ENCODE measurements around the gene PPM1H.

GRCh38 chr12:62933220-62933601, 1.7 kb downstream of the PPM1H start:
- TF ChIP-seq, protein P1, sequence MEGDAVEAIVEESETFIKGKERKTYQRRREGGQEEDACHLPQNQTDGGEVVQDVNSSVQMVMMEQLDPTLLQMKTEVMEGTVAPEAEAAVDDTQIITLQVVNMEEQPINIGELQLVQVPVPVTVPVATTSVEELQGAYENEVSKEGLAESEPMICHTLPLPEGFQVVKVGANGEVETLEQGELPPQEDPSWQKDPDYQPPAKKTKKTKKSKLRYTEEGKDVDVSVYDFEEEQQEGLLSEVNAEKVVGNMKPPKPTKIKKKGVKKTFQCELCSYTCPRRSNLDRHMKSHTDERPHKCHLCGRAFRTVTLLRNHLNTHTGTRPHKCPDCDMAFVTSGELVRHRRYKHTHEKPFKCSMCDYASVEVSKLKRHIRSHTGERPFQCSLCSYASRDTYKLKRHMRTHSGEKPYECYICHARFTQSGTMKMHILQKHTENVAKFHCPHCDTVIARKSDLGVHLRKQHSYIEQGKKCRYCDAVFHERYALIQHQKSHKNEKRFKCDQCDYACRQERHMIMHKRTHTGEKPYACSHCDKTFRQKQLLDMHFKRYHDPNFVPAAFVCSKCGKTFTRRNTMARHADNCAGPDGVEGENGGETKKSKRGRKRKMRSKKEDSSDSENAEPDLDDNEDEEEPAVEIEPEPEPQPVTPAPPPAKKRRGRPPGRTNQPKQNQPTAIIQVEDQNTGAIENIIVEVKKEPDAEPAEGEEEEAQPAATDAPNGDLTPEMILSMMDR (IDR thresholded peaks at IDR 0.05), result no peak
- no peak for TF ChIP-seq POLR2AphosphoS5 (IDR thresholded peaks at IDR 0.05; ENCODE audit: insufficient read depth in 1 of 2, low read depth in 1 of 2)
- no peak for TF ChIP-seq POLR2A (IDR thresholded peaks at IDR 0.05)

Measured in vagina (tissue), 2 donors.